ENCODE results near the gene WT1.

Gene WT1

DNA sequence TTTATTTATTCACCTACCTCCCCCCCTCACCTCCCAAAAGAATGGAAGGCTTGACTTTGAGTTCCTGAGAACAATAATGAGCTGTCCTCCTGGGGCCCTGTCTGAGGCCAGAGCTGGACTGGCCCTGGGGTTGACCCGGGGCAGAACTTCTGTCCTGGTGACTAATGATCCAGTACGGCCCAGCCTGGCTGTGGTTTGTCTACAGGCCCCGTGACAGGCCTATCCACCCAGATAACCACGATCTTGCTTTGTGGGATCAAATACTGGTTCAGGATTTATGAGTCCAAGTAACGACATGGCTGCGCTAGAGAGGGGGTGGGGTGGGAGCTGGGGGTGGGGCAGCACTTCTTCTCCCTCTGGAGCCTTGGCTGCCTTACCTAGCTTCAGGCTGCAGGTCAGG, 81.5 kb downstream of the WT1 start:
- Histone ChIP-seq H3K4me3 (ENCODE audit: extremely low read depth, insufficient read depth, low read length, poor library complexity, severe bottlenecking) (no peak overlapping the region), H3K36me3 (ENCODE audit: control insufficient read depth, insufficient read depth, low read length) (no peaks in the 10 kb centered on the region), H3K9me3 (ENCODE audit: control insufficient read depth, low read length) (no peaks in the 10 kb centered on the region), H3K4me1 (ENCODE audit: control insufficient read depth, insufficient read depth, low read length, poor library complexity, severe bottlenecking) (no peaks in the 10 kb centered on the region), H3K27ac (ENCODE audit: low read depth, low read length, severe bottlenecking) (no peak overlapping the region)
- 77 to 83% methylated on average over 4 to 6 of the region's 6 CpGs for WGBS, 2 experiments (ENCODE audit: insufficient coverage in 2 of 2)

DNA sequence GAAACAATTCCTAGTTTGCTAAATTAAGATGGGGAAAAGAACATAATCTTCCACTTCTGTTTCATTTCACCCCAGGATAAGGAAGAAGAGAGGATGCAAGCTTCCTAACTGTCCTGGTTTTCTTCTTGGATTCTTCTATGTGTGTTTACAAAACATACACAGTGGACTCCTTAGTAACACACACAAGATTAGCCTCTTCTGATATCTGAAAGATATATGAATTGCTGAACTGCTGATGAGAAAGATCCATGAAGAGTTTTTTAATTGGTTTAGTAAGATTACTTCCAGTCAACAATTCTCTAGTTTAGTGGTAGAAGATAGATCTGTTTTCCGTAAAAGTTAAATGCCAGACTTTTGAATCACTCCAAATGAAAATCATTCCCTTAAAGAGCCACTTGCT, 86.8 kb downstream of the WT1 start:
- H3K9me3 ChIP-seq (ENCODE audit: control insufficient read depth, low read length) = no peaks in the 10 kb centered on the region

DNA sequence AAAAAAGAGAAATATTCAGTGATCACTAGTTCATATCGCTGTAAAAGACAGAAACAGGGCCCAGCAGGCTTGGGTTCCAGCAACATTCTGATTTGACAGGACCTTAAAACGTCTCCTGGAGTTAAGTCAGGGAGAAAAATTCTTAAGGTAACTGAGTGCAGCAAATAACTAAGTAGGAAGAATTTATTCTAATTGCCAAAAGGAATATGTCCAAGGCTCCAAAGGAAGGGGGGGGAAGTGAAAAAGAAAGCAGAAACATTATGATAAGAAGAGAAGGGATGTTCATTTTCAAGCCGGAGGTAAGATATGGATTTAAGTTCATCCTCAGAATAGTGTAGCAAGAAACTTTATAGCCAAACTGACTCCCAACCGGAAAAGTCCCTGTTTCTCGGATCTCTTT, 90.4 kb downstream of the WT1 start:
- Histone ChIP-seq H3K27ac (ENCODE audit: low read depth, low read length, severe bottlenecking) (no peak overlapping the region), H3K9me3 (ENCODE audit: control insufficient read depth, low read length) (no peaks in the 10 kb centered on the region), H3K36me3 (ENCODE audit: control insufficient read depth, insufficient read depth, low read length) (no peaks in the 10 kb centered on the region), H3K4me3 (ENCODE audit: extremely low read depth, insufficient read depth, low read length, poor library complexity, severe bottlenecking) (no peak overlapping the region), H3K4me1 (ENCODE audit: control insufficient read depth, insufficient read depth, low read length, poor library complexity, severe bottlenecking) (no peaks in the 10 kb centered on the region)
- 87 to 94% methylated on average over 3 to 4 of the region's 5 CpGs for WGBS, 2 experiments (ENCODE audit: insufficient coverage in 2 of 2)

More for the DNA sequence above, 86.8 kb downstream of the WT1 start:
- Histone ChIP-seq H3K27ac (ENCODE audit: low read depth, low read length, severe bottlenecking) (peak overlapping the region; percentile 59), H3K36me3 (ENCODE audit: control insufficient read depth, insufficient read depth, low read length) (no peaks in the 10 kb centered on the region), H3K4me3 (ENCODE audit: extremely low read depth, insufficient read depth, low read length, poor library complexity, severe bottlenecking) (no peak overlapping the region), H3K4me1 (ENCODE audit: control insufficient read depth, insufficient read depth, low read length, poor library complexity, severe bottlenecking) (no peaks in the 10 kb centered on the region)
- WGBS, 2 experiments (ENCODE audit: insufficient coverage in 2 of 2) = no CpG with 5 or more reads among the region's 1 CpG

DNA sequence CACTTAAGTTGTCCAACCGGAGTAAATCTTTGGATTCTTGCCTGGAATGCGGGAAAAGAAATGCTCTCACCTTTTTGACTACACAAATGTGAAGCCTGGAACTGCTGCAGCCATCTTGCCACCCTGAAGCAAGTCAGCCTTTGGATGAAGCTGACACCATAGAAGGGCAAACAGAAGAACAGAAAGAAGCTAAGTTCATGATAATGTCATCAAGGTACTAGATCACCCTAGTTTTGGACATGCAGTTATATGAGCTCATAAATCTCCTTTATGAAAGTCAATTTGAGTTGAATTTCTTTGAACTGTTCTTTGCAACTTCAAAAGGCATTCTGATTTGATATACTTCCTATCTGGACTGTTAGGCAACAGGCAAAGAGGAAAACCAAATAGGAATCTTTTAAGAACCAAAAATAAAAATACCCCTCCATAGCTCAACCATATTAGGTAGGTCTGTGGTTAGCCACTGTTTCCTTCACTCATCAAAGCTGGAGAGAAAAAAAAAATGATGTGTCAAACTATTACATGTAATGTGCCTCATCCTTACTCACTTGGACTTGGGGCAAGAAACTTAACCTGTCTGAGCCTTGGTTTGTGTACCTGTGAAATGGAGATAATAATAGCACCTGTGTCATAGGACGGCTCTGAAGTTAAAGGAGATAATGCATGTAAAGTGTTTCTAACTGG, 91.9 kb downstream of the WT1 start:
- Histone ChIP-seq H3K36me3 (ENCODE audit: control insufficient read depth, insufficient read depth, low read length) (no peaks in the 10 kb centered on the region), H3K9me3 (ENCODE audit: control insufficient read depth, low read length) (no peaks in the 10 kb centered on the region), H3K4me3 (ENCODE audit: extremely low read depth, insufficient read depth, low read length, poor library complexity, severe bottlenecking) (no peak overlapping the region), H3K27ac (ENCODE audit: low read depth, low read length, severe bottlenecking) (no peak overlapping the region), H3K4me1 (ENCODE audit: control insufficient read depth, insufficient read depth, low read length, poor library complexity, severe bottlenecking) (no peaks in the 10 kb centered on the region)
- 89 to 100% methylated on average over 2 to 3 of the region's 3 CpGs for WGBS, 2 experiments (ENCODE audit: insufficient coverage in 2 of 2)

DNA sequence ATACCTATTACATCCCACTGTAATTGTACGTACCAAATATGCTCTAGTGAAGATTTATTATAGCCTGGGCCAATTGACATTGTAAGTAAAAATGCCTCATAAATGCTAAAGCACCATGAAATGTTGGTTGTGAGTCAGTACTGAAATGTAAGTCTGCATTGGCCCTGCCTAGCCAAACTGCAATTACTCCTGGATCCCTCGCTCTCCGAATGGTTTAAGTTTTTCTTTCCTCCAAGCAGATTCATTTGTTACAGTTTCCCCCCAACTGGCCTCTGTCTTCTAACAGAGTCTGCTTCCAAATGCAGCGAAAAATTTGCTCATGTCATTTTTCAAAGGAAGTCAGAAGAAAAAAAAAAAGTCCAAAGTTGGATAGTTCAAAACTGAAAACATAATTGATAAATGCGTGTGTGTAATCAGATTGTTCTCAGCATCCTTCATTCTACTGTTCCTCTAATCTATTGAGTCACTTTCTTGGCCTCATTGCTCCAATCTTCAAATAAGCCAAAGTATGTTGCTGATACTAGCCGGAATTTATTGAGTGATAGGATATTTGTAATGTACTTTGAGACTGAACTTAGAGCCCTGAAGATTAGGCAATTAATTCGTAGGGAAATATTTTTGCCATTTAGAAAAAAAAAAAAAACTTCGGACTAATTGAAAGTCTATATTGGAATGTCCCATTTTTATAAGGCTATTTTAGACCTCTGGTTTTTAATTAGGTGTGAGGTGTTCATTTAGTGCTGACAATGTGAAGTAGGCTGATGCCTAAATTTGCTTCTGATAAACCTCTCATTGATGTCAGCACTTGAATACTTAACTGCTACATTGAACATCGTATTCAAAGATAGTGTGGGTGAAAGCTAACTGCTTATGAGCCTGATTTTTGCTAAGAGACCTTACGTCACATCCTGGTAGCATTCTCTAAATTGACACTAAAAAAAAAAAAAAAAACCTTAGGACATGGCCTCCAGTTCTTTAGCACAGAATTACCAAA, 93.4 kb downstream of the WT1 start:
- 100% methylated on average over 3 of the region's 10 CpGs for WGBS, 2 experiments (ENCODE audit: insufficient coverage in 2 of 2)
- no peaks in the 10 kb centered on the region for H3K4me1 ChIP-seq (ENCODE audit: control insufficient read depth, insufficient read depth, low read length, poor library complexity, severe bottlenecking)
- H3K27ac ChIP-seq (ENCODE audit: low read depth, low read length, severe bottlenecking) = no peak overlapping the region
- no peak overlapping the region for H3K4me3 ChIP-seq (ENCODE audit: extremely low read depth, insufficient read depth, low read length, poor library complexity, severe bottlenecking)
- H3K36me3 ChIP-seq (ENCODE audit: control insufficient read depth, insufficient read depth, low read length) = no peaks in the 10 kb centered on the region
- no peaks in the 10 kb centered on the region for H3K9me3 ChIP-seq (ENCODE audit: control insufficient read depth, low read length)

DNA sequence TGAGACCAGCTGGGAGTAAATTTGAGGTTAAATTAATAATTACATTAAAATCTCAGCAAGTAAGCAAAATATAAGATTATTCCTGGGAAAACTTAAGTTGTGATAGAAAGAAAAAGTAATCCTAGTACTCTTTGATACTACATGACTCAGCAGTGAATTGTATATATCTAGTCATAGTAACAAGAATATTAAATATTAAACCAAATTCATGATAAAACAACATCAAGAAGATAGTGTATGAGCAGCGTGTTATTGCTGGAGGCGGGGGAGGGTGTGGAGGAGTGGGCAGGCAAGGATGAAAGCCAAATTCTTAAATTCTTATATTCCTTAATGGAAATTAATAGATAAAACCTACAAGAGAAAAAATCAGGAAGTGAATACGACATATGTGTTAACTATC, 95.2 kb downstream of the WT1 start:
- H3K4me3 ChIP-seq (ENCODE audit: extremely low read depth, insufficient read depth, low read length, poor library complexity, severe bottlenecking) = no peak overlapping the region
- no peaks in the 10 kb centered on the region for H3K36me3 ChIP-seq (ENCODE audit: control insufficient read depth, insufficient read depth, low read length)
- H3K27ac ChIP-seq (ENCODE audit: low read depth, low read length, severe bottlenecking) = no peak overlapping the region
- no peaks in the 10 kb centered on the region for H3K9me3 ChIP-seq (ENCODE audit: control insufficient read depth, low read length)
- no CpG with 5 or more reads among the region's 3 CpGs for WGBS, 2 experiments (ENCODE audit: insufficient coverage in 2 of 2)
- no peaks in the 10 kb centered on the region for H3K4me1 ChIP-seq (ENCODE audit: control insufficient read depth, insufficient read depth, low read length, poor library complexity, severe bottlenecking)

Measured in mesodermal cell (in vitro differentiated cells).